H1 (cell line): Measurements from ENCODE around the gene UVRAG. TPM values are rescaled to one million over a fixed set of nuclear protein-coding genes. Genes with fewer than 3 reads are reported as not detected.

ENCODE experiments used
- CTCF ChIA-PET: fragments of 300-600 bp; sonication (Branson Sonifier 250); formaldehyde crosslinking; loops from one replicate; lab custom pipeline; 2021; ENCODE audit not compliant: partially characterized antibody; lab: Charles Lee
- POLR2A ChIA-PET: fragments of 300-600 bp; sonication (Branson Sonifier 250); formaldehyde crosslinking; loops from one replicate; lab custom pipeline; 2021; ENCODE audit warnings: inconsistent platforms; ENCODE audit not compliant: partially characterized antibody; lab: Charles Lee
- DNase-seq, 2 experiments: peaks; one replicate each; pipeline versions ENCODE4 v3.0.0 to v3.0.0-alpha.2; 2010 to 2022; ENCODE audit warnings: low spot score in 2 of 2, low read depth in 1 of 2, mixed read lengths in 1 of 2
- FAIRE-seq: peaks from 2 replicates; lab custom pipeline; 2011; peaks lifted over from hg19 to GRCh38; lab: Jason Lieb, UNC
- H2AFZ ChIP-seq: 2 replicates; pipeline ENCODE4 v1.8.1; 2012; ENCODE audit warnings: low read length, inconsistent platforms
- H2AK5ac ChIP-seq: 2 replicates; pipeline ENCODE4 v1.6.1; 2013; ENCODE audit warnings: low read depth, low read length
- H2BK120ac ChIP-seq: replicated peaks from 2 replicates; pipeline ENCODE3; 2013; ENCODE audit warnings: low read depth, low read length, inconsistent platforms
- H2BK12ac ChIP-seq: 2 replicates; pipeline ENCODE4 v1.6.1; 2013; ENCODE audit warnings: low read depth, low read length
- H2BK15ac ChIP-seq: 2 replicates; pipeline ENCODE4 v1.6.1; 2013; ENCODE audit warnings: low read length
- H2BK20ac ChIP-seq: 2 replicates; pipeline ENCODE4 v1.6.1; 2013; ENCODE audit warnings: low read length
- H2BK5ac ChIP-seq: 2 replicates; pipeline ENCODE4 v1.6.1; 2013; ENCODE audit warnings: low read depth, low read length
- H3K14ac ChIP-seq: 2 replicates; pipeline ENCODE4 v1.6.1; 2013; ENCODE audit warnings: inconsistent platforms; ENCODE audit not compliant: insufficient read length
- H3K18ac ChIP-seq: 2 replicates; pipeline ENCODE4 v1.6.1; 2013; ENCODE audit warnings: low read length; ENCODE audit errors: extremely low read depth
- H3K23ac ChIP-seq: 2 replicates; pipeline ENCODE4 v1.6.1; 2013; ENCODE audit warnings: inconsistent platforms; ENCODE audit not compliant: insufficient read length
- H3K23me2 ChIP-seq: 2 replicates; pipeline ENCODE4 v1.6.1; 2013; ENCODE audit warnings: low read depth, low read length
- H3K27ac ChIP-seq: 2 replicates; pipeline ENCODE4 v1.6.1; 2011; ENCODE audit warnings: low read depth, low read length, inconsistent platforms
- H3K27me3 ChIP-seq, 4 experiments: replicated peaks in 1 of 4; 1 replicate in 1 of 4; 2 replicates in 3 of 4; pipeline versions ENCODE4 v1.6.1 to v1.8.1; 2011 to 2013; ENCODE audit warnings: low read length in 3 of 4, mild to moderate bottlenecking in 3 of 4, inconsistent platforms in 2 of 4, mixed read lengths in 2 of 4, moderate library complexity in 1 of 4; ENCODE audit not compliant: control insufficient read depth in 3 of 4, insufficient read depth in 3 of 4; ENCODE audit errors: extremely low read depth in 1 of 4
- H3K36me3 ChIP-seq, 4 experiments: 2 replicates each; pipeline versions ENCODE4 v1.6.1 to v1.8.1; 2011 to 2013; ENCODE audit warnings: mild to moderate bottlenecking in 4 of 4, low read length in 3 of 4, moderate library complexity in 2 of 4, control low read depth in 1 of 4, inconsistent platforms in 1 of 4; ENCODE audit not compliant: insufficient read depth in 4 of 4, control insufficient read depth in 2 of 4
- H3K4ac ChIP-seq: replicated peaks from 2 replicates; pipeline ENCODE3; 2013; ENCODE audit warnings: low read length, low read depth, mixed read lengths, inconsistent platforms; ENCODE audit not compliant: insufficient read length
- H3K4me1 ChIP-seq, 4 experiments: replicated peaks in 1 of 4; 1 replicate in 1 of 4; 2 replicates in 3 of 4; pipeline versions ENCODE4 v1.6.1 to v1.8.1; 2011 to 2013; ENCODE audit warnings: low read length in 3 of 4, inconsistent platforms in 2 of 4, mixed read lengths in 1 of 4; ENCODE audit not compliant: insufficient read depth in 4 of 4, control insufficient read depth in 3 of 4
- H3K4me2 ChIP-seq, 2 experiments: 2 replicates each; pipeline versions ENCODE4 v1.6.1 to v1.8.1; 2011 to 2013; ENCODE audit warnings: low read depth in 2 of 2, low read length in 2 of 2, control low read depth in 1 of 2, inconsistent platforms in 1 of 2, mild to moderate bottlenecking in 1 of 2; ENCODE audit not compliant: insufficient read depth in 1 of 2
- H3K4me3 ChIP-seq, 4 experiments: fragments of 200-600, 300-600 bp in 1 of 4; sonication (generic), shearing (Covaris generic), sonication (Bioruptor Twin) in 1 of 4; 2 replicates each; pipeline versions ENCODE4 v1.5.1 to v1.8.1; 2011 to 2016; ENCODE audit warnings: low read length in 4 of 4, low read depth in 3 of 4, control low read depth in 2 of 4, inconsistent platforms in 2 of 4, mild to moderate bottlenecking in 2 of 4, mixed read lengths in 1 of 4, moderate library complexity in 1 of 4; ENCODE audit not compliant: insufficient read depth in 2 of 4; ENCODE audit errors: extremely low read depth in 1 of 4
- H3K56ac ChIP-seq: replicated peaks from 2 replicates; pipeline ENCODE3; 2013; ENCODE audit warnings: low read depth, mild to moderate bottlenecking, mixed read lengths, low read length, inconsistent platforms; ENCODE audit not compliant: insufficient read length
- H3K79me1 ChIP-seq: 2 replicates; pipeline ENCODE4 v1.6.1; 2013; ENCODE audit warnings: low read depth, low read length, control low read depth
- H3K79me2 ChIP-seq, 2 experiments: 2 replicates each; pipeline versions ENCODE4 v1.6.1 to v1.8.1; 2012 to 2013; ENCODE audit warnings: low read length in 2 of 2, mild to moderate bottlenecking in 2 of 2, inconsistent platforms in 1 of 2; ENCODE audit not compliant: insufficient read depth in 2 of 2, control insufficient read depth in 1 of 2
- H3K9ac ChIP-seq, 4 experiments: replicated peaks in 1 of 4; 1 replicate in 1 of 4; 2 replicates in 3 of 4; pipeline versions ENCODE4 v1.6.1 to v1.8.1; 2011 to 2013; ENCODE audit warnings: low read depth in 3 of 4, low read length in 3 of 4, control low read depth in 2 of 4, mild to moderate bottlenecking in 2 of 4, moderate library complexity in 2 of 4, inconsistent platforms in 1 of 4; ENCODE audit errors: extremely low read depth in 1 of 4
- H3K9me3 ChIP-seq, 2 experiments: 2 replicates each; pipeline versions ENCODE4 v1.6.1 to v1.8.1; 2012 to 2013; ENCODE audit warnings: mild to moderate bottlenecking in 2 of 2, moderate library complexity in 2 of 2, control low read depth in 1 of 2, inconsistent platforms in 1 of 2, low read depth in 1 of 2, low read length in 1 of 2, mixed read lengths in 1 of 2; ENCODE audit not compliant: insufficient read depth in 2 of 2
- H4K20me1 ChIP-seq, 2 experiments: replicated peaks in 1 of 2; 2 replicates each; pipeline versions ENCODE3 to v1.8.1; 2011 to 2013; ENCODE audit warnings: inconsistent platforms in 2 of 2, low read length in 2 of 2, mild to moderate bottlenecking in 1 of 2; ENCODE audit not compliant: insufficient read depth in 2 of 2, control insufficient read depth in 1 of 2
- H4K5ac ChIP-seq: 2 replicates; pipeline ENCODE4 v1.6.1; 2013; ENCODE audit warnings: low read length, low read depth, mixed read lengths, inconsistent platforms; ENCODE audit not compliant: insufficient read length
- H4K8ac ChIP-seq: 2 replicates; pipeline ENCODE4 v1.8.0; 2013; ENCODE audit warnings: mild to moderate bottlenecking, moderate library complexity, low read length, inconsistent platforms; ENCODE audit not compliant: insufficient read depth; ENCODE audit errors: extremely low read depth
- H4K91ac ChIP-seq: replicated peaks from 2 replicates; pipeline ENCODE3; 2013; ENCODE audit warnings: low read length, mixed read lengths, inconsistent platforms; ENCODE audit not compliant: insufficient read length
- ATF2 ChIP-seq: IDR thresholded peaks from 2 replicates; pipeline ENCODE4 v1.6.1; 2012; ENCODE audit warnings: low read length, inconsistent platforms
- BRCA1 ChIP-seq: IDR thresholded peaks from 2 replicates; pipeline ENCODE4 v1.6.1; 2012; ENCODE audit warnings: low read depth, low read length, improper control_type of control experiment
- CBX8 ChIP-seq: fragments of 300-800, 300-1000 bp; sonication (generic); IDR thresholded peaks from 2 replicates; pipeline ENCODE4 v1.7.1; 2016; ENCODE audit warnings: low read depth, low read length, borderline replicate concordance
- HDAC2 ChIP-seq, 2 experiments: fragments of 300-600 bp in 1 of 2; sonication (generic) in 1 of 2; IDR thresholded peaks; 2 replicates each; pipeline ENCODE4 v1.6.1; 2011 to 2012; ENCODE audit warnings: low read depth in 2 of 2, low read length in 2 of 2, mild to moderate bottlenecking in 2 of 2, moderate library complexity in 2 of 2, borderline replicate concordance in 1 of 2, inconsistent platforms in 1 of 2
- JUND ChIP-seq: IDR thresholded peaks from 2 replicates; pipeline ENCODE4 v1.6.1; 2011; ENCODE audit warnings: mild to moderate bottlenecking, improper control_type of control experiment, low read length
- MAFK ChIP-seq: IDR thresholded peaks from 2 replicates; pipeline ENCODE4 v1.6.1; 2012; ENCODE audit warnings: low read depth, mild to moderate bottlenecking, improper control_type of control experiment, low read length
- MAX ChIP-seq: IDR thresholded peaks from 2 replicates; pipeline ENCODE4 v1.6.1; 2012; ENCODE audit warnings: inconsistent platforms
- POU5F1 ChIP-seq: IDR thresholded peaks from 2 replicates; pipeline ENCODE4 v1.6.1; 2011; ENCODE audit warnings: low read depth, mild to moderate bottlenecking, low read length, moderate library complexity
- RBBP5 ChIP-seq: IDR thresholded peaks from 2 replicates; pipeline ENCODE4 v1.7.1; 2012; ENCODE audit warnings: low read depth, mild to moderate bottlenecking, inconsistent platforms, low read length, moderate library complexity, borderline replicate concordance
- SAP30 ChIP-seq: fragments of 300-600 bp; sonication (generic); IDR thresholded peaks from 2 replicates; pipeline ENCODE4 v1.7.1; 2012; ENCODE audit warnings: low read length, moderate library complexity, mild to moderate bottlenecking, inconsistent platforms; ENCODE audit not compliant: insufficient read depth, insufficient replicate concordance
- SP4 ChIP-seq: IDR thresholded peaks from 2 replicates; pipeline ENCODE4 v1.6.1; 2012; ENCODE audit warnings: low read length, inconsistent platforms
- SRF ChIP-seq: IDR thresholded peaks from 2 replicates; pipeline ENCODE4 v1.6.1; 2011; ENCODE audit warnings: mild to moderate bottlenecking, low read depth, low read length, moderate library complexity
- TCF12 ChIP-seq: IDR thresholded peaks from 2 replicates; pipeline ENCODE4 v1.6.1; 2011; ENCODE audit warnings: low read depth, mild to moderate bottlenecking, low read length
- WGBS, 2 experiments: shearing (Covaris generic) in 1 of 2; methylation state at CpG; one replicate each; pipeline versions ENCODE4 v1.1.6 to v1.1.7; 2013 to 2015; ENCODE audit warnings: low lambda C conversion rate in 2 of 2, mixed read lengths in 2 of 2, inconsistent platforms in 1 of 2, low coverage in 1 of 2, missing lambda C conversion rate in 1 of 2; ENCODE audit not compliant: insufficient replicate concordance in 2 of 2, insufficient coverage in 1 of 2, insufficient read length in 1 of 2; ENCODE audit errors: extremely low coverage in 1 of 2, missing lambda C conversion rate in 1 of 2; 5-methylcytosine and 5-hydroxymethylcytosine counted together
- polyA plus RNA-seq, 7 experiments: library from polyadenylated mRNA; depleted of rRNA in 3 of 7; stranded (reverse) in 5 of 7; unstranded in 2 of 7; fragments of >200 nt in 5 of 7; fragments of 200-250 nt in 2 of 7; gene quantifications; 1 replicate in 5 of 7; 2 replicates in 1 of 7; 4 replicates in 1 of 7; pipeline versions ENCODE4 v1.2.1 to v1.2.3, GENCODE V29; 2011 to 2013; ENCODE audit warnings: missing spikeins in 2 of 7, mixed read lengths in 2 of 7
- total RNA-seq: library from RNA; stranded (reverse); fragmentation: NEBNext Ultra II Directional; extraction: Animal tissue kit (Norgen Biotek cat#: 25700); gene quantifications from 2 replicates; pipeline ENCODE4 v1.2.1, GENCODE V29; 2021

UVRAG gene
- total and polyA plus RNA-seq, 2 of the 8 experiments (the other 6 are each of a cell fraction or from before 2014, with no cell fraction given): 5.5 to 14.7 TPM

GRCh38 chr11:76051937-76052336, 236.9 kb downstream of the UVRAG start:
- Histone ChIP-seq H3K23me2 (no peaks in the 10 kb centered on the region), H3K79me1 (no peaks in the 10 kb centered on the region), H3K9me3 (peaks cover 6 to 19% of the 10 kb centered on the region in 2 experiments; a peak in 3 of 4 replicates), H4K91ac (no peak overlapping the region), H3K23ac (no peak overlapping the region), H3K79me2 (no peaks in the 10 kb centered on the region), H2AK5ac (no peak overlapping the region), H3K27me3 (no peaks in the 10 kb centered on the region), H3K4me2 (no peak overlapping the region), H3K14ac (no peak overlapping the region), H2AFZ (no peak overlapping the region), H3K9ac (no peak overlapping the region), H2BK12ac (no peak overlapping the region), H3K56ac (no peak overlapping the region), H2BK5ac (no peak overlapping the region; the same call in 1 of the 2 replicates), H3K4me3 (no peak overlapping the region), H4K5ac (no peak overlapping the region), H3K36me3 (peaks cover 0 to 6% (median 0%) of the 10 kb centered on the region in 4 experiments; a peak in 2 of 8 replicates), H3K4me1 (peaks cover 0 to 2% (median 0%) of the 10 kb centered on the region in 4 experiments; a peak in 1 of 7 replicates), H4K8ac (no peak overlapping the region), H2BK15ac (no peak overlapping the region), H3K27ac (no peak overlapping the region), H3K18ac (no peak overlapping the region), H2BK20ac (no peak overlapping the region), H3K4ac (no peak overlapping the region), H4K20me1 (no peaks in the 10 kb centered on the region), H2BK120ac (no peak overlapping the region)
- POLR2A ChIA-PET: no interaction called here
- FAIRE-seq (no peak), DNase-seq (no peak)
- WGBS, 2 experiments: 82% methylated on average over 2 of the region's 2 CpGs; no CpG with 5 or more reads in 1 of the 2 experiments
- CTCF ChIA-PET: no interaction called here
- TF ChIP-seq CBX8 (no peak), MAX (no peak), JUND (no peak), HDAC2 (IDR thresholded peaks at IDR 0.05; ENCODE audit: borderline replicate concordance in 1 of 2, low read depth in 2 of 2, low read length in 2 of 2) (no peak), SP4 (no peak), ATF2 (no peak), SRF (no peak), BRCA1 (no peak), TCF12 (no peak), POU5F1 (no peak), RBBP5 (no peak), SAP30 (no peak), MAFK (no peak)
